ENCODE measurements around the gene KRT74. TPM values are rescaled to one million over a fixed set of nuclear protein-coding genes. Genes with fewer than 3 reads are reported as not detected.

Gene KRT74
- total RNA-seq, 1 donor = not detected

GRCh38 chr12:52557476-52557875 lies 16.2 kb downstream of the KRT74 start:
- H3K9me3 ChIP-seq (ENCODE audit: low read depth, low read length) = no peaks in the 10 kb centered on the region
- no peaks in the 10 kb centered on the region for H4K20me1 ChIP-seq (ENCODE audit: insufficient read depth, low read length)
- H3K4me1 ChIP-seq (ENCODE audit: insufficient read depth, low read length) = no peaks in the 10 kb centered on the region
- peak; percentile 57 for DNase-seq (ENCODE audit: insufficient read length, low spot score, missing footprints)
- no peak overlapping the region for H2AFZ ChIP-seq (ENCODE audit: low read length)
- H3K27me3 ChIP-seq (ENCODE audit: insufficient read depth, low read length) = peaks cover 34% of the 10 kb centered on the region
- H3K4me3 ChIP-seq (ENCODE audit: insufficient read depth, low read length) = no peak overlapping the region
- no peak overlapping the region for H3K4me2 ChIP-seq (ENCODE audit: insufficient read depth, low read length)
- H3K79me2 ChIP-seq (ENCODE audit: insufficient read depth, low read length) = no peaks in the 10 kb centered on the region
- H3K36me3 ChIP-seq (ENCODE audit: insufficient read depth, low read length) = no peaks in the 10 kb centered on the region
- no peak overlapping the region for H3K27ac ChIP-seq (ENCODE audit: low read depth, low read length)
- TF ChIP-seq CTCF (IDR thresholded peaks at IDR 0.05; ENCODE audit: extremely low read depth, low read depth, low read length) = no peak

- Histone ChIP-seq H3K27ac (ENCODE audit: low read depth, low read length) (no peak overlapping the region), H3K27me3 (ENCODE audit: insufficient read depth, low read length) (peaks cover 32% of the 10 kb centered on the region), H3K79me2 (ENCODE audit: insufficient read depth, low read length) (no peaks in the 10 kb centered on the region), H3K4me3 (ENCODE audit: insufficient read depth, low read length) (no peak overlapping the region), H4K20me1 (ENCODE audit: insufficient read depth, low read length) (peaks cover 1% of the 10 kb centered on the region), H3K4me1 (ENCODE audit: insufficient read depth, low read length) (no peaks in the 10 kb centered on the region), H3K36me3 (ENCODE audit: insufficient read depth, low read length) (no peaks in the 10 kb centered on the region), H3K4me2 (ENCODE audit: insufficient read depth, low read length) (no peak overlapping the region), H3K9me3 (ENCODE audit: low read depth, low read length) (no peaks in the 10 kb centered on the region), H2AFZ (ENCODE audit: low read length) (no peak overlapping the region)
- DNase-seq (ENCODE audit: insufficient read length, low spot score, missing footprints) = no peak
- no peak for TF ChIP-seq CTCF (IDR thresholded peaks at IDR 0.05; ENCODE audit: extremely low read depth, low read depth, low read length)
Observed at GRCh38 chr12:52555577-52555976, 18.1 kb downstream of the KRT74 start.

GRCh38 chr12:52552681-52553195 lies 20.9 kb downstream of the KRT74 start, which contains the start of gene KRT71:
TSS of gene KRT71 (minus strand) at chr12:52553145. CDS start at chr12:52553077, 68 bp downstream.
- Histone ChIP-seq H3K4me3 (ENCODE audit: insufficient read depth, low read length) (no peak within 1 kb of the TSS), H3K4me1 (ENCODE audit: insufficient read depth, low read length) (no peaks in the 10 kb centered on the region), H3K27ac (ENCODE audit: low read depth, low read length) (no peak within 1 kb of the TSS), H3K79me2 (ENCODE audit: insufficient read depth, low read length) (no peaks in the 10 kb centered on the region), H4K20me1 (ENCODE audit: insufficient read depth, low read length) (peaks cover 3% of the 10 kb centered on the region), H3K27me3 (ENCODE audit: insufficient read depth, low read length) (peaks cover 45% of the 10 kb centered on the region), H3K9me3 (ENCODE audit: low read depth, low read length) (no peaks in the 10 kb centered on the region), H3K4me2 (ENCODE audit: insufficient read depth, low read length) (no peak within 1 kb of the TSS), H2AFZ (ENCODE audit: low read length) (no peak within 1 kb of the TSS), H3K36me3 (ENCODE audit: insufficient read depth, low read length) (no peaks in the 10 kb centered on the region)
- no peak for TF ChIP-seq CTCF (IDR thresholded peaks at IDR 0.05; ENCODE audit: extremely low read depth, low read depth, low read length)
- DNase-seq (ENCODE audit: insufficient read length, low spot score, missing footprints) = no peak

- Histone ChIP-seq H3K4me3 (ENCODE audit: insufficient read depth, low read length) (no peak overlapping the region), H3K4me1 (ENCODE audit: insufficient read depth, low read length) (no peaks in the 10 kb centered on the region), H2AFZ (ENCODE audit: low read length) (no peak overlapping the region), H3K36me3 (ENCODE audit: insufficient read depth, low read length) (no peaks in the 10 kb centered on the region), H3K79me2 (ENCODE audit: insufficient read depth, low read length) (no peaks in the 10 kb centered on the region), H3K9me3 (ENCODE audit: low read depth, low read length) (no peaks in the 10 kb centered on the region), H3K27me3 (ENCODE audit: insufficient read depth, low read length) (peaks cover 50% of the 10 kb centered on the region), H3K27ac (ENCODE audit: low read depth, low read length) (no peak overlapping the region), H3K4me2 (ENCODE audit: insufficient read depth, low read length) (no peak overlapping the region), H4K20me1 (ENCODE audit: insufficient read depth, low read length) (peaks cover 3% of the 10 kb centered on the region)
- no peak for TF ChIP-seq CTCF (IDR thresholded peaks at IDR 0.05; ENCODE audit: extremely low read depth, low read depth, low read length)
- DNase-seq (ENCODE audit: insufficient read length, low spot score, missing footprints) = peak; percentile 38
Observed at GRCh38 chr12:52552055-52552454, 21.6 kb downstream of the KRT74 start.
